ENCODE measurements around the gene KDM1B.

DNA sequence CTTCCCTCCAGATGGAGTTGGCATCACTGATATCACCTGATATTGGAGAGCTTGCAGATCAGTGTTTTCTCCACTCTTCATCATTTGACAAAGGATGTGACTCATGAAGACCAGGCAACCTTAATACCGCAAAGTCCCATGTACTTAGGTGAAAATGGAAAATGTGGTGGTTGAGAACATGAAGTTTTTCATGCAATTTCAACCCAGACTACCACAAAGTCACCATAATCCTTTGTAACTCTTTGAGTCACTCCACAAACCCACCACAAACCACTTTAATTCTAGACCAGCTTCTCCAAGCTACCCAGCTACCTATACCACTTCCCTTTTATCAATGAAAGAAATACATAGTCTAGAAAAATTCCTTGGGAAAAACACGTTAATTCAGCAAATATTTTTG is 39.9 kb upstream of the KDM1B start:
- TF ChIP-seq, protein P1, sequence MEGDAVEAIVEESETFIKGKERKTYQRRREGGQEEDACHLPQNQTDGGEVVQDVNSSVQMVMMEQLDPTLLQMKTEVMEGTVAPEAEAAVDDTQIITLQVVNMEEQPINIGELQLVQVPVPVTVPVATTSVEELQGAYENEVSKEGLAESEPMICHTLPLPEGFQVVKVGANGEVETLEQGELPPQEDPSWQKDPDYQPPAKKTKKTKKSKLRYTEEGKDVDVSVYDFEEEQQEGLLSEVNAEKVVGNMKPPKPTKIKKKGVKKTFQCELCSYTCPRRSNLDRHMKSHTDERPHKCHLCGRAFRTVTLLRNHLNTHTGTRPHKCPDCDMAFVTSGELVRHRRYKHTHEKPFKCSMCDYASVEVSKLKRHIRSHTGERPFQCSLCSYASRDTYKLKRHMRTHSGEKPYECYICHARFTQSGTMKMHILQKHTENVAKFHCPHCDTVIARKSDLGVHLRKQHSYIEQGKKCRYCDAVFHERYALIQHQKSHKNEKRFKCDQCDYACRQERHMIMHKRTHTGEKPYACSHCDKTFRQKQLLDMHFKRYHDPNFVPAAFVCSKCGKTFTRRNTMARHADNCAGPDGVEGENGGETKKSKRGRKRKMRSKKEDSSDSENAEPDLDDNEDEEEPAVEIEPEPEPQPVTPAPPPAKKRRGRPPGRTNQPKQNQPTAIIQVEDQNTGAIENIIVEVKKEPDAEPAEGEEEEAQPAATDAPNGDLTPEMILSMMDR (IDR thresholded peaks at IDR 0.05; ENCODE audit: extremely low read depth in 1 of 2, insufficient read depth in 1 of 2, low read depth in 1 of 2, low read length in 2 of 2) = no peak
- TF ChIP-seq POLR2AphosphoS5 (IDR thresholded peaks at IDR 0.05; ENCODE audit: insufficient read depth, low read depth, low read length) = no peak
- TF ChIP-seq POLR2A (IDR thresholded peaks at IDR 0.05; ENCODE audit: low read depth, low read length) = no peak
- TF ChIP-seq EZH2 (IDR thresholded peaks at IDR 0.05; ENCODE audit: borderline replicate concordance, low read depth, low read length, severe bottlenecking) = no peak
- TF ChIP-seq JUN (IDR thresholded peaks at IDR 0.05; ENCODE audit: borderline replicate concordance, insufficient read depth, insufficient read length, low read depth) = no peak
- TF ChIP-seq, protein P2, sequence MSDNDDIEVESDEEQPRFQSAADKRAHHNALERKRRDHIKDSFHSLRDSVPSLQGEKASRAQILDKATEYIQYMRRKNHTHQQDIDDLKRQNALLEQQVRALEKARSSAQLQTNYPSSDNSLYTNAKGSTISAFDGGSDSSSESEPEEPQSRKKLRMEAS (IDR thresholded peaks at IDR 0.05; ENCODE audit: insufficient read depth, insufficient read length) = no peak
- no peak for TF ChIP-seq GATA2 (IDR thresholded peaks at IDR 0.05; ENCODE audit: insufficient read depth, insufficient read length, low read depth, low read length)
- no peak for TF ChIP-seq FOS (IDR thresholded peaks at IDR 0.05; ENCODE audit: borderline replicate concordance, insufficient read depth, low read length)
